Skeletal muscle cell (primary cell): ENCODE results near the gene SYNJ2.

ENCODE experiments used
- DNase-seq: peaks from one replicate; pipeline ENCODE4 v3.0.0-alpha.2; 2010; ENCODE audit warnings: low read depth
- H3K4me3 ChIP-seq: 2 replicates; pipeline ENCODE4 v1.5.1; 2011; ENCODE audit warnings: low read depth, mild to moderate bottlenecking, control low read depth, low read length, moderate library complexity

SYNJ2 gene

GRCh38 chr6:157991067-157991432 is 9.4 kb downstream of the SYNJ2 start:
- no peak overlapping the region for H3K4me3 ChIP-seq
- no peak for DNase-seq

GRCh38 chr6:157993076-157993475 is 11.4 kb downstream of the SYNJ2 start:
- H3K4me3 ChIP-seq, result no peak overlapping the region
- no peak for DNase-seq

- no peak for DNase-seq
- H3K4me3 ChIP-seq, result no peak overlapping the region
These were observed 12.6 kb downstream of the SYNJ2 start for GRCh38 chr6:157994125-157994795.

- H3K4me3 ChIP-seq, result no peak overlapping the region
- no peak for DNase-seq
These were observed 13.8 kb downstream of the SYNJ2 start for GRCh38 chr6:157995458-157995857.

GRCh38 chr6:157996201-157996712 is 14.6 kb downstream of the SYNJ2 start:
- DNase-seq, result no peak
- H3K4me3 ChIP-seq, result no peak overlapping the region

- DNase-seq, result no peak
- H3K4me3 ChIP-seq, result no peak overlapping the region
These were observed 15.4 kb downstream of the SYNJ2 start for GRCh38 chr6:157996918-157997702.

GRCh38 chr6:157997893-157998608 is 16.4 kb downstream of the SYNJ2 start:
- no peak for DNase-seq
- H3K4me3 ChIP-seq, result no peak overlapping the region

GRCh38 chr6:157998707-157999167 is 17.1 kb downstream of the SYNJ2 start:
- no peak for DNase-seq
- no peak overlapping the region for H3K4me3 ChIP-seq

GRCh38 chr6:157999168-158000051 is 17.7 kb downstream of the SYNJ2 start:
- H3K4me3 ChIP-seq, result no peak overlapping the region
- DNase-seq, result no peak

GRCh38 chr6:158000530-158001307 is 19.1 kb downstream of the SYNJ2 start:
- no peak overlapping the region for H3K4me3 ChIP-seq
- DNase-seq, result no peak

- no peak for DNase-seq
These were observed 20.7 kb downstream of the SYNJ2 start for GRCh38 chr6:158002249-158002950.

GRCh38 chr6:158002951-158003853 is 21.5 kb downstream of the SYNJ2 start:
- H3K4me3 ChIP-seq, result no peak overlapping the region
- peak; percentile 54 for DNase-seq

More at GRCh38 chr6:158002249-158002950, 20.7 kb downstream of the SYNJ2 start:
- no peak overlapping the region for H3K4me3 ChIP-seq

GRCh38 chr6:158003910-158004700 is 22.4 kb downstream of the SYNJ2 start:
- no peak for DNase-seq
- H3K4me3 ChIP-seq, result no peak overlapping the region

- no peak overlapping the region for H3K4me3 ChIP-seq
- DNase-seq, result no peak
These were observed 23.0 kb downstream of the SYNJ2 start for GRCh38 chr6:158004701-158005095.

- no peak for DNase-seq
- no peak overlapping the region for H3K4me3 ChIP-seq
These were observed 24.0 kb downstream of the SYNJ2 start for GRCh38 chr6:158005626-158006180.

- no peak overlapping the region for H3K4me3 ChIP-seq
- DNase-seq, result no peak
These were observed 24.7 kb downstream of the SYNJ2 start for GRCh38 chr6:158006331-158006730.
